ENCODE data around the gene GABRR1. TPM values are rescaled to one million over a fixed set of nuclear protein-coding genes. Genes with fewer than 3 reads are reported as not detected.

The GABRR1 gene
- total and polyA plus RNA-seq, 2 experiments from 2014 or later, result not detected

DNA sequence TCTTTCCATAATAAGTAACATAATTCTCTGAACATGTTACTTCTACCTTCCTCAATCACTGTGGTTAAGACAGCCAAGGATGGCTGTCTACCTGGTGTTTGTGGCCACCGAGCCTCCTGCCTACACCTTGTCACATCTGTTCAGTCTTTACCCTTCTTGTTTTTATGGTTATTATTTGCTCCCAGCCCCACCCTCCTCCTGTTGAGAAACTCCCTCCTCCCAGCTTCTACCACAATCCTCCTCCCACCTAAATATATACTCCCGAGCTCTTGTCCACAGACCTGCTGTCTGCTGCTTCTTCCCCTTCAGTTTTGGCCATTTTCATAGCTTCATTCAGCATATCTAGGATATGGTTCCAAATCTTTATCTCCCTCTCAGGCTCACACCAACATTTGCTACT is 35.7 kb upstream of the GABRR1 start:
- Histone ChIP-seq H3K4me1 (ENCODE audit: insufficient read depth) (no peaks in the 10 kb centered on the region), H3K79me2 (ENCODE audit: insufficient read depth) (no peaks in the 10 kb centered on the region), H3K9me3 (ENCODE audit: low read depth) (no peaks in the 10 kb centered on the region), H3K9ac (no peak overlapping the region), H4K20me1 (ENCODE audit: insufficient read depth) (no peaks in the 10 kb centered on the region), H3K4me3 (no peak overlapping the region), H3K9me2 (ENCODE audit: insufficient read depth) (no peaks in the 10 kb centered on the region), H2AFZ (no peak overlapping the region), H3K36me3 (ENCODE audit: low read depth) (no peaks in the 10 kb centered on the region), H3K27me3 (replicated peaks; ENCODE audit: insufficient read depth) (0 out of 2 replicates have a peak, but pooled peaks cover 6% of the 10 kb centered on the region), H3K27ac (no peak overlapping the region), H3F3A (ENCODE audit: insufficient read depth) (no peaks in the 10 kb centered on the region), H3K4me2 (ENCODE audit: unreplicated experiment) (no peak overlapping the region)
- WGBS, 2 experiments (ENCODE audit: low coverage in 1 of 2, low lambda C conversion rate in 2 of 2, missing lambda C conversion rate in 2 of 2), result 64 to 75% methylated on average over 2 of the region's 2 CpGs
- no peak for TF ChIP-seq EZH2 (IDR thresholded peaks at IDR 0.05; ENCODE audit: insufficient read depth, poor library complexity, severe bottlenecking)
- no peak for TF ChIP-seq EZH2phosphoT487 (IDR thresholded peaks at IDR 0.05; ENCODE audit: insufficient read depth, low read depth)
- in situ Hi-C loops (cut with MboI), result no loop called here
- no peak for DNase-seq

DNA sequence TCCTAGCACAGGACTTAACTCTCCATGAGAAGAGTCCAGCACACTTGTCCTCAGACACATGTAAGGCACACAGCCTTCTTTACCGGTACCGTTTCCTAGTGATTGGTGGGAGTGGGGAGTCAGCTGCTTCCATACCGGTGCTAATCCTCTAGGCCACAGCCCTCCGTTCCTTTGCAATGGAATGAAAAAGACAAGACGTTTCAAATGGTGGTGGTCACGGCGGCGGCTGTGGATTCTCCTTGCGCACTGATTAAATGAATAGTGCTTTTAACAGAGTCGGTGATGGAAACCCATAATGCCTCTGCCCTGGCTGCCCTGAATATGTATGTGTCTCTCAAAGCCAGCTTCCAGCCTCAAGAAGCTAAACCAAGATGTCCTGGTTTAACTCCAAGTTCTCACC is 34.8 kb upstream of the GABRR1 start:
- Histone ChIP-seq H3K4me1 (ENCODE audit: insufficient read depth) (no peaks in the 10 kb centered on the region), H3K9me3 (ENCODE audit: low read depth) (no peaks in the 10 kb centered on the region), H3K4me2 (ENCODE audit: unreplicated experiment) (no peak overlapping the region), H3K27ac (no peak overlapping the region), H3K9ac (no peak overlapping the region), H3K36me3 (ENCODE audit: low read depth) (no peaks in the 10 kb centered on the region), H3F3A (ENCODE audit: insufficient read depth) (no peaks in the 10 kb centered on the region), H4K20me1 (ENCODE audit: insufficient read depth) (no peaks in the 10 kb centered on the region), H3K79me2 (ENCODE audit: insufficient read depth) (no peaks in the 10 kb centered on the region), H3K9me2 (ENCODE audit: insufficient read depth) (no peaks in the 10 kb centered on the region), H2AFZ (no peak overlapping the region), H3K27me3 (replicated peaks; ENCODE audit: insufficient read depth) (peaks cover 6% of the 10 kb centered on the region; the same call in 1 of the 2 replicates), H3K4me3 (no peak overlapping the region)
- 82 to 85% methylated on average over 10 of the region's 10 CpGs for WGBS, 2 experiments (ENCODE audit: low coverage in 1 of 2, low lambda C conversion rate in 2 of 2, missing lambda C conversion rate in 2 of 2)
- no peak for DNase-seq
- TF ChIP-seq EZH2phosphoT487 (IDR thresholded peaks at IDR 0.05; ENCODE audit: insufficient read depth, low read depth) (no peak), EZH2 (IDR thresholded peaks at IDR 0.05; ENCODE audit: insufficient read depth, poor library complexity, severe bottlenecking) (no peak)
- in situ Hi-C loops (cut with MboI), result no loop called here

DNA sequence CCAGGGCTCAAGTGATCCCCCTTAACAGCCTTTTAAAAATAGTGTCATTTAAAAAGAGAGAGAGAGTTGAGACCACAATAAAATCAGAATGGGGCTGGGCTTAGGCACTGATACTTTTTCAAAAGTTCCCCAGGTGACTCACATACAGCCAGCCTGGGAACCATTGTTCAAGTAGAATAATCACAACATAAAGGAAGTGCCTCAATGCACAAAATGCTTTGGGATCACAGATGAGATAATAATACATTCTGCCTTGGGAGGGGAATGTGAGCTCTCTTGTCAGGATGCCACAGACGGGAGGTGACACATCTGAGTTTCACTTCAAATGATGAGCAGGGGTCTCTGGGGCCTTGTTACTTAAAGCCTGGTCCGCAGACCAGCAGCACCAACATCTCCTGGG is 34.0 kb upstream of the GABRR1 start:
- DNase-seq, result no peak
- Histone ChIP-seq H3K9ac (no peak overlapping the region), H3K4me2 (ENCODE audit: unreplicated experiment) (no peak overlapping the region), H3K36me3 (ENCODE audit: low read depth) (no peaks in the 10 kb centered on the region), H3K27ac (no peak overlapping the region), H3K4me1 (ENCODE audit: insufficient read depth) (no peaks in the 10 kb centered on the region), H3K79me2 (ENCODE audit: insufficient read depth) (no peaks in the 10 kb centered on the region), H2AFZ (no peak overlapping the region), H3K9me3 (ENCODE audit: low read depth) (no peaks in the 10 kb centered on the region), H3K27me3 (replicated peaks; ENCODE audit: insufficient read depth) (peaks cover 6% of the 10 kb centered on the region; the same call in 1 of the 2 replicates), H3K9me2 (ENCODE audit: insufficient read depth) (no peaks in the 10 kb centered on the region), H3K4me3 (no peak overlapping the region), H4K20me1 (ENCODE audit: insufficient read depth) (no peaks in the 10 kb centered on the region), H3F3A (ENCODE audit: insufficient read depth) (no peaks in the 10 kb centered on the region)
- TF ChIP-seq EZH2 (IDR thresholded peaks at IDR 0.05; ENCODE audit: insufficient read depth, poor library complexity, severe bottlenecking) (no peak), EZH2phosphoT487 (IDR thresholded peaks at IDR 0.05; ENCODE audit: insufficient read depth, low read depth) (no peak)
- WGBS, 2 experiments (ENCODE audit: low coverage in 1 of 2, low lambda C conversion rate in 2 of 2, missing lambda C conversion rate in 2 of 2), result 56 to 66% methylated on average over 2 of the region's 2 CpGs
- in situ Hi-C loops (cut with MboI), result no loop called here

DNA sequence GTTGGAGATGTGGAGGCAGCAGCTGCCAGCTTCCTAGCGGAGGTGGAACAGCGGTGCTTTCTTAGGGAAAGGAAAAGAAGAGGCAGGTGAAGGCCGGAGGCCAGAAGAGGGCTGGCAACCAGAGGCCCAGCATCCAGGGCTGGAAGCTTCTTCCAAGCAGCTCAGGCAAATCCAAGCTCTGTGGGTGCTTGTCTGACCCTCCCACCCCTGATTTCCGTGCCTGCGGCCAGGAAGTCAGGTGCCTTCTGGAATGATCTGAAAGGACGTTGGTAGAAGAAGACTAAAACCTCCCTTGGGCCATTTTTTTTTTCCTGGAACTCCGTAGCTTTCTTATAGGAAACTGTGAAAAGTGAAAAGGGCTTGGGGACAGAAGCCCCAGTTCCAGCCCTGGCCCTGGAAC is 33.1 kb upstream of the GABRR1 start:
- Histone ChIP-seq H3K4me1 (ENCODE audit: insufficient read depth) (no peaks in the 10 kb centered on the region), H3K9me3 (ENCODE audit: low read depth) (no peaks in the 10 kb centered on the region), H3K79me2 (ENCODE audit: insufficient read depth) (no peaks in the 10 kb centered on the region), H3K27ac (no peak overlapping the region), H3K4me2 (ENCODE audit: unreplicated experiment) (no peak overlapping the region), H4K20me1 (ENCODE audit: insufficient read depth) (no peaks in the 10 kb centered on the region), H2AFZ (no peak overlapping the region), H3K9me2 (ENCODE audit: insufficient read depth) (no peaks in the 10 kb centered on the region), H3K9ac (no peak overlapping the region), H3K4me3 (no peak overlapping the region), H3K27me3 (replicated peaks; ENCODE audit: insufficient read depth) (peaks cover 6% of the 10 kb centered on the region; the same call in 1 of the 2 replicates), H3F3A (ENCODE audit: insufficient read depth) (no peaks in the 10 kb centered on the region), H3K36me3 (ENCODE audit: low read depth) (no peaks in the 10 kb centered on the region)
- no peak for DNase-seq
- TF ChIP-seq EZH2 (IDR thresholded peaks at IDR 0.05; ENCODE audit: insufficient read depth, poor library complexity, severe bottlenecking) (no peak), EZH2phosphoT487 (IDR thresholded peaks at IDR 0.05; ENCODE audit: insufficient read depth, low read depth) (no peak)
- 78 to 86% methylated on average over 7 of the region's 7 CpGs for WGBS, 2 experiments (ENCODE audit: low coverage in 1 of 2, low lambda C conversion rate in 2 of 2, missing lambda C conversion rate in 2 of 2)
- in situ Hi-C loops (cut with MboI), result no loop called here
